PC-9 (cell line): ENCODE measurements around the gene SNAPC4. TPM values are rescaled to one million over a fixed set of nuclear protein-coding genes. Genes with fewer than 3 reads are reported as not detected.

ENCODE experiments used
- BruUV-seq: library from RNA; stranded (reverse); fragments of 400-500 nt; replicated peaks from 2 replicates; lab custom pipeline; 2021; lab: Mats Ljungman, UMichigan
- CTCF ChIA-PET: fragments of 300-600 bp; sonication (Branson Sonifier 250); formaldehyde crosslinking; loops from one replicate; lab custom pipeline; 2022; ENCODE audit warnings: antibody characterized with exemption; lab: Charles Lee
- POLR2A ChIA-PET: fragments of 300-600 bp; sonication (Branson Sonifier 250); formaldehyde crosslinking; loops from one replicate; lab custom pipeline; 2022; ENCODE audit warnings: antibody characterized with exemption; ENCODE audit not compliant: unreplicated experiment; lab: Charles Lee
- DNase-seq, 2 experiments: peaks; one replicate each; pipeline versions ENCODE4 v3.0.0 to v3.0.0-alpha.2; 2015 to 2022; ENCODE audit warnings: mixed read lengths in 1 of 2
- H2AFZ ChIP-seq: fragments of 200-600 bp; sonication (generic); 2 replicates; pipeline ENCODE4 v1.8.1; 2017; ENCODE audit warnings: antibody characterized with exemption
- H3F3A ChIP-seq: fragments of 200-600 bp; sonication (generic); 2 replicates; pipeline ENCODE4 v1.8.1; 2017; ENCODE audit warnings: antibody characterized with exemption, mild to moderate bottlenecking, low read depth; ENCODE audit not compliant: insufficient read depth
- H3K27ac ChIP-seq: fragments of 200-600 bp; sonication (generic); 2 replicates; pipeline ENCODE4 v1.6.1; 2016; ENCODE audit warnings: mixed run types
- H3K27me3 ChIP-seq: fragments of 200-600 bp; sonication (generic); 2 replicates; pipeline ENCODE4 v1.6.1; 2016; ENCODE audit warnings: low read depth, mixed run types; ENCODE audit not compliant: insufficient read depth
- H3K36me3 ChIP-seq: fragments of 200-600 bp; sonication (generic); 2 replicates; pipeline ENCODE4 v1.6.1; 2016; ENCODE audit warnings: low read depth, mixed run types
- H3K4me1 ChIP-seq: fragments of 200-600 bp; sonication (generic); replicated peaks from 2 replicates; pipeline ENCODE4 v1.6.1; 2016; ENCODE audit warnings: mixed run types; ENCODE audit not compliant: insufficient read depth
- H3K4me2 ChIP-seq: fragments of 200-600 bp; sonication (generic); 2 replicates; pipeline ENCODE4 v1.6.1; 2017; ENCODE audit warnings: mixed run types
- H3K4me3 ChIP-seq: fragments of 200-600 bp; sonication (generic); 2 replicates; pipeline ENCODE4 v1.6.1; 2016; ENCODE audit warnings: mixed run types
- H3K79me2 ChIP-seq: fragments of 200-600 bp; sonication (generic); 2 replicates; pipeline ENCODE4 v1.6.1; 2017; ENCODE audit warnings: low read depth, mixed run types
- H3K9me2 ChIP-seq: fragments of 200-600 bp; sonication (generic); 2 replicates; pipeline ENCODE4 v1.8.1; 2017; ENCODE audit warnings: mild to moderate bottlenecking; ENCODE audit not compliant: insufficient read depth
- H3K9me3 ChIP-seq: fragments of 200-600 bp; sonication (generic); 2 replicates; pipeline ENCODE4 v1.8.1; 2016; ENCODE audit warnings: low read depth; ENCODE audit not compliant: insufficient read depth
- H4K20me1 ChIP-seq: fragments of 200-600 bp; sonication (generic); 2 replicates; pipeline ENCODE4 v1.8.1; 2017; ENCODE audit not compliant: insufficient read depth
- EZH2 ChIP-seq: fragments of 200-600 bp; sonication (generic); IDR thresholded peaks from 2 replicates; pipeline ENCODE4 v1.8.0; 2017; ENCODE audit warnings: antibody characterized with exemption, low read depth
- intact Hi-C: fragments of 100-400 bp; cut with micrococcal nuclease; formaldehyde crosslinking; loops from one replicate; pipeline ENCODE4 v1.10.0; 2022; ENCODE audit not compliant: unreplicated experiment
- total RNA-seq: library from RNA; stranded (reverse); gene quantifications from 2 replicates; pipeline ENCODE4 v1.2.3, GENCODE V29; 2021
- TF ChIP-seq, protein P1 (sequence below): fragments of 200-600 bp; sonication (generic); conservative IDR thresholded peaks from 2 replicates; pipeline ENCODE4 v1.6.1; 2017; ENCODE audit warnings: mixed run types, antibody characterized with exemption, mild to moderate bottlenecking, moderate library complexity

SNAPC4 gene
- total RNA-seq, 1 experiment from 2014 or later: 14.4 TPM

DNA sequence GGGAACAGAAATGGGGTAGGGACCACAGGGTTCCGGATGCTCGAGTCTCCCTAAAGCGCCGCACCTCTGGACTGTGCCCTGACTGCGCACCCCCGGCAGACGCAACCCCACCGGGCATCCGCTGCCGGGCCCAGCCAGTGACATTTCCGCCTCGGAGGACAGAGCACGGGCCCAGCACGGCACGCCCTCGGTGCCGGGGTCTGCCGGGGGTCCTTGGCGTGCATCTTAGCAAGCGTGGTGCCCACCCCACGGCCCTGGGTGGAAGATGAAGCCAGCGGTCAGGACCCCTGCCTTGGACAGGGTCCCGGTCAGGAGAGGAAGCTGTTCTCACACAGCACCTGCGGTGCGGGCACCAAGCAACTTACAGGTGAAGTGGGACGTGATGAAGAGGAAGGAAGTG is 32.6 kb upstream of the SNAPC4 start:
- POLR2A ChIA-PET: no interaction called here
- H3K4me1 ChIP-seq: peaks cover 1% of the 10 kb centered on the region

DNA sequence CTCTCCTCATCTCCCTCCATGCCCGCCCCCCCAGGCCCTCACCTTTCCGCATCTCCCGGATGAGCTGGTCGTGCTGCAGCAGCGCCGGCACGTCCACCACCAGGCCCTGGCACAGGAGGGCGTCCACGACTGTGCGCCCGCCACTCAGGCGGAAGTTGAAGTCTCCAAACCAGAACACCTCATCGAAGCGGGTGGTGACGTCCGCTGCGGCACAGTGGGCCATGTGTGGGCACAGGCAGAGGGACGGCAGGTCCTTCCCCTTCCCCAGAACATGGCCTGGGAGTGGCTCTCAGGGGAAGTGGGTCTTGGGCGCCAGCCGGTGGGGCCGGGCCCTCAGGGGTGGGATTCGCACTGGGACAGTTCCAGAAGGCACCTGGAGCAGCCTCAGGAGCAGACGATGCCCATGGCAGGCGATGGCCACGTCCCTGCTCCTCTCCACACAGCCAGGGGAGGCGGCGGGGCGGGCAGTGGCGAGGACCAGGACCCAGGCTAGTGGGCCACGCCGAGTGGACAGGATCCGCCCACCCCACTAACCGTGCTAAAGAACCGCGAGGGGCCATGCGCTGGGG is 31.9 kb upstream of the SNAPC4 start:
- peaks cover 18% of the 10 kb centered on the region; the same call in 1 of the 2 replicates for H3F3A ChIP-seq
- no peak overlapping the region for H2AFZ ChIP-seq
- DNase-seq: no peak
- no peak overlapping the region for H3K4me2 ChIP-seq
- H4K20me1 ChIP-seq: peaks cover 16% of the 10 kb centered on the region; the same call in 1 of the 2 replicates
- no TSS peak for BruUV-seq
- CTCF ChIA-PET: no interaction called here
- no peak for TF ChIP-seq EZH2
- TF ChIP-seq, protein P1, sequence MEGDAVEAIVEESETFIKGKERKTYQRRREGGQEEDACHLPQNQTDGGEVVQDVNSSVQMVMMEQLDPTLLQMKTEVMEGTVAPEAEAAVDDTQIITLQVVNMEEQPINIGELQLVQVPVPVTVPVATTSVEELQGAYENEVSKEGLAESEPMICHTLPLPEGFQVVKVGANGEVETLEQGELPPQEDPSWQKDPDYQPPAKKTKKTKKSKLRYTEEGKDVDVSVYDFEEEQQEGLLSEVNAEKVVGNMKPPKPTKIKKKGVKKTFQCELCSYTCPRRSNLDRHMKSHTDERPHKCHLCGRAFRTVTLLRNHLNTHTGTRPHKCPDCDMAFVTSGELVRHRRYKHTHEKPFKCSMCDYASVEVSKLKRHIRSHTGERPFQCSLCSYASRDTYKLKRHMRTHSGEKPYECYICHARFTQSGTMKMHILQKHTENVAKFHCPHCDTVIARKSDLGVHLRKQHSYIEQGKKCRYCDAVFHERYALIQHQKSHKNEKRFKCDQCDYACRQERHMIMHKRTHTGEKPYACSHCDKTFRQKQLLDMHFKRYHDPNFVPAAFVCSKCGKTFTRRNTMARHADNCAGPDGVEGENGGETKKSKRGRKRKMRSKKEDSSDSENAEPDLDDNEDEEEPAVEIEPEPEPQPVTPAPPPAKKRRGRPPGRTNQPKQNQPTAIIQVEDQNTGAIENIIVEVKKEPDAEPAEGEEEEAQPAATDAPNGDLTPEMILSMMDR: no peak
- H3K4me1 ChIP-seq: no peaks in the 10 kb centered on the region
- H3K79me2 ChIP-seq: 0 out of 2 replicates have a peak, but pooled peaks cover 3% of the 10 kb centered on the region
- POLR2A ChIA-PET: no interaction called here
- no peaks in the 10 kb centered on the region for H3K27me3 ChIP-seq
- no peaks in the 10 kb centered on the region for H3K9me3 ChIP-seq
- H3K36me3 ChIP-seq: no peaks in the 10 kb centered on the region
- intact Hi-C loops: no loop called here
- H3K27ac ChIP-seq: no peak overlapping the region
- no peaks in the 10 kb centered on the region for H3K9me2 ChIP-seq
- no peak overlapping the region for H3K4me3 ChIP-seq

More for the DNA sequence above, 32.6 kb upstream of the SNAPC4 start:
- Histone ChIP-seq H3K9me2 (no peaks in the 10 kb centered on the region), H3F3A (peaks cover 15% of the 10 kb centered on the region; the same call in 1 of the 2 replicates), H3K4me2 (no peak overlapping the region), H3K79me2 (peaks cover 6% of the 10 kb centered on the region; the same call in 1 of the 2 replicates), H3K36me3 (no peaks in the 10 kb centered on the region), H3K27ac (no peak overlapping the region), H2AFZ (no peak overlapping the region), H3K4me3 (no peak overlapping the region), H3K9me3 (no peaks in the 10 kb centered on the region), H4K20me1 (peaks cover 19% of the 10 kb centered on the region), H3K27me3 (no peaks in the 10 kb centered on the region)
- intact Hi-C loops: no loop called here
- TF ChIP-seq EZH2: no peak
- TF ChIP-seq, protein P1: no peak
- BruUV-seq: no TSS peak
- no peak for DNase-seq
- CTCF ChIA-PET: no interaction called here

DNA sequence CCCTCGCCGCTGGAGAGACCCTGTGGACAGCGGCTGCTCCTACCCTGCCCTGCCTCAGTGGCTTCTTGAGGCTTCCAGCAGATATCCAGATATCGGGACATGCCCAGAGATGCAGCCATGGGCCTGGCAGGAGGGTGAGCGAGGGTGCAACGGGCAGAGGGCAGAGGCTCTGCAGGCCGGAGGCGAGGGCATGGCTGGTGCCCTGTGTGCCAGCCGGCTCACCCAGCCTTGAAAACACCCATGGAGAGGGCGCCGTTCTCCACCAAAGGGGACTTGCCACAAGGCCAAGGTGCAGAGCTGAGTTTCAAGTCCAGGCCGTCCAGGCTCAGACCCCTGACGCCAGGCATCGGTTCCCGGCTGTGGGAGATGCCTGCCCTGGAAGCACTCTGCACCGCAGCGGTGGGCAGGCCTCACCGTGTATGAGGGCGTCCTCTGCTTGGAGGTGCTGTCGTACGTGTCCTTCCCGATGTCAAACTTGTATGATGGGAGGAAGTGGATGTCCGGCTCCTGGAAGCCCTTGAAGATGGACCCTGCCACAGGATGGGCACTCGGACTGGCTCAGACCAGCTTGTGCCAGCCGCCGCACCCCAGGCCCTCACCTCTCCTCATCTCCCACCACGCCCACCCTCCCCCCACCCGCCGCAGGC is 30.7 kb upstream of the SNAPC4 start:
- DNase-seq: no peak
- Histone ChIP-seq H3K27ac (no peak overlapping the region), H2AFZ (no peak overlapping the region), H3K4me1 (no peaks in the 10 kb centered on the region), H3K9me2 (no peaks in the 10 kb centered on the region), H3K79me2 (no peaks in the 10 kb centered on the region), H3K9me3 (no peaks in the 10 kb centered on the region), H4K20me1 (peaks cover 10% of the 10 kb centered on the region; the same call in 1 of the 2 replicates), H3K36me3 (no peaks in the 10 kb centered on the region), H3K4me3 (no peak overlapping the region), H3F3A (peaks cover 28% of the 10 kb centered on the region; the same call in 1 of the 2 replicates), H3K4me2 (no peak overlapping the region), H3K27me3 (no peaks in the 10 kb centered on the region)
- CTCF ChIA-PET: no interaction called here
- intact Hi-C loops: no loop called here
- POLR2A ChIA-PET: no interaction called here
- BruUV-seq: no TSS peak
- TF ChIP-seq, protein P1: no peak
- no peak for TF ChIP-seq EZH2
